Measurements from ENCODE around the gene CHRM5. TPM values are rescaled to one million over a fixed set of nuclear protein-coding genes. Genes with fewer than 3 reads are reported as not detected.

The CHRM5 gene
- total and polyA plus RNA-seq, 2 donors (not counting 3 experiments of a cell fraction or from before 2014, with no cell fraction given), result 0.03 TPM; not detected in 1

DNA sequence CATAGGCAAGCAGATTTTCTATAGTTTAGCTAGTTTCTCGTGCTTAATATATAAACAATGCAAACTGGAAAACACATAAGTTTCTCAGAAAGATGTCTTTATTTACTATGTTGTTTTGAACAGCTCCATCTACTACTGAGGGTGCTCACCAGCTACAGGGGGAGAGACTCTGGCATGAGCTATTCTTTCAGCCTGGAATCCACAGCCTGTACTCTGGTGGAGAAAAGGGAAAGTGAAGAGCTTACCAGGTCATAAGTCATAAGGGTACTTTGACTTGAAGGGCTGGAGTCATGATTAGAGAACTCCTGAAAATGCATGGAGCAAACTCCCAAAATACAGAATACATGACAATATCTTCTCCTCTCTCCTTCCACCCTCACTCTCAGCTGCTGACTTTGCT is 75.1 kb downstream of the CHRM5 start:
- Histone ChIP-seq H3K4me1 (ENCODE audit: control insufficient read depth, extremely low read depth, insufficient read depth, low read length) (peaks cover 6% of the 10 kb centered on the region), H3K4me2 (ENCODE audit: insufficient read depth, low read length) (no peak overlapping the region), H3K27me3 (ENCODE audit: control insufficient read depth in 2 of 2, insufficient read depth in 2 of 2, low read length in 2 of 2) (no peaks in the 10 kb centered on the region), H4K20me1 (replicated peaks; ENCODE audit: control insufficient read depth, extremely low read depth, insufficient read depth, low read length) (no peaks in the 10 kb centered on the region), H2AFZ (ENCODE audit: low read depth, low read length) (no peak overlapping the region), H3K36me3 (ENCODE audit: control insufficient read depth in 2 of 2, extremely low read depth in 1 of 2, insufficient read depth in 2 of 2, low read length in 2 of 2) (no peaks in the 10 kb centered on the region), H3K4me3 (replicated peaks in 1 of 3; ENCODE audit: insufficient read depth in 1 of 3, low read depth in 1 of 3, low read length in 3 of 3) (no peak overlapping the region), H3K27ac (ENCODE audit: insufficient read depth, low read depth, low read length) (no peak overlapping the region), H3K79me2 (ENCODE audit: control insufficient read depth, insufficient read depth, low read length) (no peaks in the 10 kb centered on the region), H3K9me3 (replicated peaks; ENCODE audit: control insufficient read depth, insufficient read depth, low read length) (no peaks in the 10 kb centered on the region), H3K9ac (replicated peaks; ENCODE audit: extremely low read depth, insufficient read depth, low read length) (no peak overlapping the region), H3K9me1 (replicated peaks; ENCODE audit: control insufficient read depth, extremely low read depth, insufficient read depth, low read length) (no peaks in the 10 kb centered on the region)
- DNase-seq (ENCODE audit: low read depth, low spot score) (no peak), FAIRE-seq (no peak)
- POLR2A ChIA-PET, result no interaction called here
- no TSS peak for BruUV-seq (replicated peaks)
- TF ChIP-seq POLR2AphosphoS5 (IDR thresholded peaks at IDR 0.05; ENCODE audit: insufficient read depth, low read depth, low read length), result no peak
- TF ChIP-seq MYC (IDR thresholded peaks at IDR 0.05; ENCODE audit: low read depth, low read length), result no peak
- TF ChIP-seq FOS (IDR thresholded peaks at IDR 0.05; ENCODE audit: borderline replicate concordance, insufficient read depth, low read length), result no peak
- no peak for TF ChIP-seq GATA2 (IDR thresholded peaks at IDR 0.05; ENCODE audit: insufficient read depth, insufficient read length, low read depth, low read length)
- TF ChIP-seq, protein P1, sequence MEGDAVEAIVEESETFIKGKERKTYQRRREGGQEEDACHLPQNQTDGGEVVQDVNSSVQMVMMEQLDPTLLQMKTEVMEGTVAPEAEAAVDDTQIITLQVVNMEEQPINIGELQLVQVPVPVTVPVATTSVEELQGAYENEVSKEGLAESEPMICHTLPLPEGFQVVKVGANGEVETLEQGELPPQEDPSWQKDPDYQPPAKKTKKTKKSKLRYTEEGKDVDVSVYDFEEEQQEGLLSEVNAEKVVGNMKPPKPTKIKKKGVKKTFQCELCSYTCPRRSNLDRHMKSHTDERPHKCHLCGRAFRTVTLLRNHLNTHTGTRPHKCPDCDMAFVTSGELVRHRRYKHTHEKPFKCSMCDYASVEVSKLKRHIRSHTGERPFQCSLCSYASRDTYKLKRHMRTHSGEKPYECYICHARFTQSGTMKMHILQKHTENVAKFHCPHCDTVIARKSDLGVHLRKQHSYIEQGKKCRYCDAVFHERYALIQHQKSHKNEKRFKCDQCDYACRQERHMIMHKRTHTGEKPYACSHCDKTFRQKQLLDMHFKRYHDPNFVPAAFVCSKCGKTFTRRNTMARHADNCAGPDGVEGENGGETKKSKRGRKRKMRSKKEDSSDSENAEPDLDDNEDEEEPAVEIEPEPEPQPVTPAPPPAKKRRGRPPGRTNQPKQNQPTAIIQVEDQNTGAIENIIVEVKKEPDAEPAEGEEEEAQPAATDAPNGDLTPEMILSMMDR (IDR thresholded peaks at IDR 0.05; ENCODE audit: extremely low read depth in 1 of 2, insufficient read depth in 1 of 2, low read depth in 1 of 2, low read length in 2 of 2), result no peak
- TF ChIP-seq EZH2 (IDR thresholded peaks at IDR 0.05; ENCODE audit: borderline replicate concordance, low read depth, low read length, severe bottlenecking), result no peak
- no peak for TF ChIP-seq POLR2A (IDR thresholded peaks at IDR 0.05; ENCODE audit: low read depth, low read length)
- TF ChIP-seq, protein P2, sequence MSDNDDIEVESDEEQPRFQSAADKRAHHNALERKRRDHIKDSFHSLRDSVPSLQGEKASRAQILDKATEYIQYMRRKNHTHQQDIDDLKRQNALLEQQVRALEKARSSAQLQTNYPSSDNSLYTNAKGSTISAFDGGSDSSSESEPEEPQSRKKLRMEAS (IDR thresholded peaks at IDR 0.05; ENCODE audit: insufficient read depth, insufficient read length), result no peak
- no peak for TF ChIP-seq JUN (IDR thresholded peaks at IDR 0.05; ENCODE audit: borderline replicate concordance, insufficient read depth, insufficient read length, low read depth)
- intact Hi-C loops (cut with micrococcal nuclease) (no loop called here), dilution Hi-C loops (cut with MboI; ENCODE audit: extremely low pct_ligation_motif_present, low sequenced_read_pairs) (no loop called here)
- CTCF ChIA-PET, result interaction anchor here (1.2 kb wide), 1 partner anchor 17 kb away, joined by 4 read pairs; no protein-coding TSS in a partner anchor

All from endothelial cell of umbilical vein (primary cell).